Measurements from ENCODE around the gene DBP.

The DBP gene

GRCh38 chr19:48606463-48607358, 30.5 kb downstream of the DBP start, which contains the start of gene SPACA4:
SPACA4 (plus strand) TSS chr19:48606742; CDS start chr19:48606979, 237 bp downstream.
- no peaks in the 10 kb centered on the region for H3K27me3 ChIP-seq (ENCODE audit: insufficient read depth, low read length)
- no peak within 1 kb of the TSS for H4K8ac ChIP-seq (ENCODE audit: low read depth, low read length)
- WGBS (ENCODE audit: extremely low coverage, insufficient coverage, insufficient read length): no CpG with 5 or more reads among the region's 39 CpGs
- H4K12ac ChIP-seq (ENCODE audit: low read depth, low read length): no peak within 1 kb of the TSS
- peaks cover 1% of the 10 kb centered on the region for H3K9me3 ChIP-seq (ENCODE audit: insufficient read depth, low read depth, low read length)
- H3K4ac ChIP-seq (ENCODE audit: low read depth, low read length): no peak within 1 kb of the TSS
- no peak within 1 kb of the TSS for H2AFZ ChIP-seq (ENCODE audit: insufficient read depth, low read length, poor library complexity)
- no peak within 1 kb of the TSS for H3K18ac ChIP-seq (ENCODE audit: low read length)
- no peak within 1 kb of the TSS for H3K4me3 ChIP-seq (ENCODE audit: low read depth, low read length)
- H3K36me3 ChIP-seq (ENCODE audit: control insufficient read depth in 1 of 2, insufficient read depth in 2 of 2, low read length in 2 of 2): no peaks in the 10 kb centered on the region
- H3K79me1 ChIP-seq (ENCODE audit: low read length): no peaks in the 10 kb centered on the region
- H2BK5ac ChIP-seq (ENCODE audit: low read depth, low read length, poor library complexity): no peak within 1 kb of the TSS
- no peak within 1 kb of the TSS for H2BK120ac ChIP-seq (ENCODE audit: insufficient read depth, low read length, poor library complexity)
- H2AK5ac ChIP-seq (ENCODE audit: low read length): no peak within 1 kb of the TSS
- peak; percentile 28 to 58 for DNase-seq
- H3K27ac ChIP-seq (ENCODE audit: low read depth, low read length): no peak within 1 kb of the TSS
- H3K4me1 ChIP-seq (ENCODE audit: control insufficient read depth in 1 of 2, insufficient read depth in 2 of 2, low read length in 2 of 2): no peaks in the 10 kb centered on the region
- H3K79me2 ChIP-seq (ENCODE audit: control insufficient read depth, insufficient read depth, low read length, poor library complexity): no peaks in the 10 kb centered on the region
- no peak within 1 kb of the TSS for H3K9ac ChIP-seq (ENCODE audit: low read length)
- H2BK12ac ChIP-seq (ENCODE audit: low read length): no peak within 1 kb of the TSS
- H4K91ac ChIP-seq (ENCODE audit: low read depth, low read length): no peak within 1 kb of the TSS
- H3K23ac ChIP-seq (ENCODE audit: low read length): no peak within 1 kb of the TSS
- no peak within 1 kb of the TSS for H3K4me2 ChIP-seq (ENCODE audit: low read length)
- H3K14ac ChIP-seq (ENCODE audit: low read length): no peak within 1 kb of the TSS

GRCh38 chr19:48603850-48604249, 33.3 kb downstream of the DBP start:
- Histone ChIP-seq H3K4me2 (ENCODE audit: low read length) (no peak overlapping the region), H3K4me3 (ENCODE audit: low read depth, low read length) (no peak overlapping the region), H3K18ac (ENCODE audit: low read length) (no peak overlapping the region), H2BK5ac (ENCODE audit: low read depth, low read length, poor library complexity) (no peak overlapping the region), H3K9ac (ENCODE audit: low read length) (no peak overlapping the region), H3K79me1 (ENCODE audit: low read length) (no peaks in the 10 kb centered on the region), H2BK120ac (ENCODE audit: insufficient read depth, low read length, poor library complexity) (no peak overlapping the region), H3K4me1 (ENCODE audit: control insufficient read depth in 1 of 2, insufficient read depth in 2 of 2, low read length in 2 of 2) (no peaks in the 10 kb centered on the region), H2AFZ (ENCODE audit: insufficient read depth, low read length, poor library complexity) (no peak overlapping the region), H3K9me3 (ENCODE audit: insufficient read depth, low read depth, low read length) (no peaks in the 10 kb centered on the region), H4K8ac (ENCODE audit: low read depth, low read length) (no peak overlapping the region), H4K12ac (ENCODE audit: low read depth, low read length) (no peak overlapping the region), H3K79me2 (ENCODE audit: control insufficient read depth, insufficient read depth, low read length, poor library complexity) (no peaks in the 10 kb centered on the region), H3K14ac (ENCODE audit: low read length) (no peak overlapping the region), H3K27me3 (ENCODE audit: insufficient read depth, low read length) (no peaks in the 10 kb centered on the region), H3K4ac (ENCODE audit: low read depth, low read length) (no peak overlapping the region), H3K36me3 (ENCODE audit: control insufficient read depth in 1 of 2, insufficient read depth in 2 of 2, low read length in 2 of 2) (no peaks in the 10 kb centered on the region), H2AK5ac (ENCODE audit: low read length) (no peak overlapping the region), H2BK12ac (ENCODE audit: low read length) (no peak overlapping the region), H4K91ac (ENCODE audit: low read depth, low read length) (no peak overlapping the region), H3K27ac (ENCODE audit: low read depth, low read length) (no peak overlapping the region), H3K23ac (ENCODE audit: low read length) (no peak overlapping the region)
- DNase-seq: peak in 1 of 2 donors; percentile 21
- WGBS (ENCODE audit: extremely low coverage, insufficient coverage, insufficient read length): no CpG with 5 or more reads among the region's 9 CpGs

GRCh38 chr19:48603449-48603848, 33.7 kb downstream of the DBP start:
- Histone ChIP-seq H3K27me3 (ENCODE audit: insufficient read depth, low read length) (no peaks in the 10 kb centered on the region), H2AFZ (ENCODE audit: insufficient read depth, low read length, poor library complexity) (no peak overlapping the region), H3K36me3 (ENCODE audit: control insufficient read depth in 1 of 2, insufficient read depth in 2 of 2, low read length in 2 of 2) (no peaks in the 10 kb centered on the region), H3K79me1 (ENCODE audit: low read length) (no peaks in the 10 kb centered on the region), H3K18ac (ENCODE audit: low read length) (no peak overlapping the region), H3K23ac (ENCODE audit: low read length) (no peak overlapping the region), H3K14ac (ENCODE audit: low read length) (no peak overlapping the region), H3K79me2 (ENCODE audit: control insufficient read depth, insufficient read depth, low read length, poor library complexity) (no peaks in the 10 kb centered on the region), H2AK5ac (ENCODE audit: low read length) (no peak overlapping the region), H3K4me2 (ENCODE audit: low read length) (no peak overlapping the region), H3K9me3 (ENCODE audit: insufficient read depth, low read depth, low read length) (no peaks in the 10 kb centered on the region), H3K4ac (ENCODE audit: low read depth, low read length) (no peak overlapping the region), H4K12ac (ENCODE audit: low read depth, low read length) (no peak overlapping the region), H3K4me3 (ENCODE audit: low read depth, low read length) (no peak overlapping the region), H4K91ac (ENCODE audit: low read depth, low read length) (no peak overlapping the region), H2BK5ac (ENCODE audit: low read depth, low read length, poor library complexity) (no peak overlapping the region), H3K9ac (ENCODE audit: low read length) (no peak overlapping the region), H2BK12ac (ENCODE audit: low read length) (no peak overlapping the region), H3K4me1 (ENCODE audit: control insufficient read depth in 1 of 2, insufficient read depth in 2 of 2, low read length in 2 of 2) (no peaks in the 10 kb centered on the region), H4K8ac (ENCODE audit: low read depth, low read length) (no peak overlapping the region), H3K27ac (ENCODE audit: low read depth, low read length) (no peak overlapping the region), H2BK120ac (ENCODE audit: insufficient read depth, low read length, poor library complexity) (no peak overlapping the region)
- no peak for DNase-seq
- no CpG with 5 or more reads among the region's 39 CpGs for whole genome bisulfite sequencing (ENCODE audit: extremely low coverage, insufficient coverage, insufficient read length)

GRCh38 chr19:48603001-48603400, 34.2 kb downstream of the DBP start:
- Histone ChIP-seq H3K4me1 (ENCODE audit: control insufficient read depth in 1 of 2, insufficient read depth in 2 of 2, low read length in 2 of 2) (no peaks in the 10 kb centered on the region), H2BK12ac (ENCODE audit: low read length) (no peak overlapping the region), H3K4me2 (ENCODE audit: low read length) (no peak overlapping the region), H2BK120ac (ENCODE audit: insufficient read depth, low read length, poor library complexity) (no peak overlapping the region), H2AK5ac (ENCODE audit: low read length) (no peak overlapping the region), H4K12ac (ENCODE audit: low read depth, low read length) (no peak overlapping the region), H3K9me3 (ENCODE audit: insufficient read depth, low read depth, low read length) (no peaks in the 10 kb centered on the region), H4K8ac (ENCODE audit: low read depth, low read length) (no peak overlapping the region), H3K4me3 (ENCODE audit: low read depth, low read length) (no peak overlapping the region), H3K18ac (ENCODE audit: low read length) (no peak overlapping the region), H3K79me1 (ENCODE audit: low read length) (no peaks in the 10 kb centered on the region), H3K27me3 (ENCODE audit: insufficient read depth, low read length) (no peaks in the 10 kb centered on the region), H3K4ac (ENCODE audit: low read depth, low read length) (no peak overlapping the region), H3K79me2 (ENCODE audit: control insufficient read depth, insufficient read depth, low read length, poor library complexity) (no peaks in the 10 kb centered on the region), H2AFZ (ENCODE audit: insufficient read depth, low read length, poor library complexity) (no peak overlapping the region), H3K14ac (ENCODE audit: low read length) (no peak overlapping the region), H3K36me3 (ENCODE audit: control insufficient read depth in 1 of 2, insufficient read depth in 2 of 2, low read length in 2 of 2) (no peaks in the 10 kb centered on the region), H3K9ac (ENCODE audit: low read length) (no peak overlapping the region), H3K27ac (ENCODE audit: low read depth, low read length) (no peak overlapping the region), H3K23ac (ENCODE audit: low read length) (no peak overlapping the region), H2BK5ac (ENCODE audit: low read depth, low read length, poor library complexity) (no peak overlapping the region), H4K91ac (ENCODE audit: low read depth, low read length) (no peak overlapping the region)
- WGBS (ENCODE audit: extremely low coverage, insufficient coverage, insufficient read length): no CpG with 5 or more reads among the region's 9 CpGs
- no peak for DNase-seq

All from trophoblast cell (in vitro differentiated cells and primary cell).